Endothelial cell of umbilical vein (primary cell): ENCODE results near the gene SRBD1.

Experiments
- CTCF ChIP-seq, 2 donors: IDR thresholded peaks; 1 replicate in 1 of 2; 2 replicates in 1 of 2; pipeline ENCODE4 v1.5.1; 2011; ENCODE audit warnings: low read length in 2 of 2, mild to moderate bottlenecking in 2 of 2, moderate library complexity in 2 of 2, control low read depth in 1 of 2, inconsistent platforms in 1 of 2, low read depth in 1 of 2; ENCODE audit not compliant: insufficient read depth in 1 of 2; ENCODE audit errors: extremely low read depth in 1 of 2
- EZH2 ChIP-seq: IDR thresholded peaks from 2 replicates; pipeline ENCODE4 v1.6.1; 2012; ENCODE audit warnings: borderline replicate concordance, low read depth, mild to moderate bottlenecking, moderate library complexity, low read length, inconsistent platforms; ENCODE audit not compliant: severe bottlenecking
- POLR2A ChIP-seq: IDR thresholded peaks from 2 replicates; pipeline ENCODE4 v1.6.1; 2012; ENCODE audit warnings: low read depth, mild to moderate bottlenecking, control low read depth, low read length
- POLR2AphosphoS5 ChIP-seq: IDR thresholded peaks from 2 replicates; pipeline ENCODE4 v1.6.1; 2012; ENCODE audit warnings: low read depth, mild to moderate bottlenecking, control low read depth, low read length, moderate library complexity; ENCODE audit not compliant: insufficient read depth

GRCh38 chr2:45457211-45457945 lies 153.7 kb downstream of the SRBD1 start:
- TF ChIP-seq CTCF (IDR thresholded peaks at IDR 0.05; ENCODE audit: extremely low read depth in 1 of 2, insufficient read depth in 1 of 2, low read depth in 1 of 2, low read length in 2 of 2) (no peak), POLR2A (no peak), EZH2 (no peak), POLR2AphosphoS5 (no peak)
